Anterior cingulate cortex (tissue), 58 donors: ENCODE measurements around the gene BNIP5.

Experiments
- DNase-seq, 58 donors: peaks; one replicate each; lab custom pipeline; 2025; lab: John Stamatoyannopoulos, UW

BNIP5 gene

DNA sequence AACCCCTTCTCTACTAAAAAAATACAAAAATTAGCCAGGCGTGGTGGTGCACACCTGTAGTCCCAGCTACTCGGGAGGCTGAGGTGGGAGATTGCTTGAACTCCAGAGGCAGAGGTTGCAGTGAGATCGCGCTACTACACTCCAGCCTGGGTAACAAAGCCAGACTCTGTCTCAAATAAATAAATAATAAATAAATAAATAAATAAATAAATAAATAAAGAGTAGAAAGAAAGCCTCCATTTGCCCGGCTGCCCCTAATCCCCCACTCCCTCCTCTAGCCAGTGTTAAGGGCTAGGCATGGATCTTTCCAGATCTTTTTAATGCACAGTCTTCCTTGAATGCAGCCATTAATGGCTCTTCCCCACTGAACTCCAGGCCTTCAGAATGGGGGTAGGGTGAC is 63.6 kb downstream of the BNIP5 start:
- no peak for DNase-seq

DNA sequence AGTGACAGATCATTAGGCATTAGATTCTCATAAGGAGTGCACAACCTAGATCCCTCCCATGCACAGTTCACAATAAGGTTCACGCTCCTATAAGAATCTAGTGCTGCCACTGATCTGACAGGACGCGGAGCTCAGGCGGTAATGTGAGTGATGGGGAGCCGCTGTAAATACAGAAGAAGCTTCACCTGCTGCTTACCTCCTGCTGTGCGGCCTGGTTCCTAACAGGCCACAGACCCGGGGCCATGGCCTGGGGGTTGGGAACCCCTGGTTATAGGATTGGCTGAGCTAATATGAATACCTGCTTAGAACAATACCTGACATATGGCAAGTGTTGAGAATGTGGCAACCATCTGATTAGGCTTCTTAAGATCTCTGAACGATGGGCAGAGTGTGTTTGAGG is 64.5 kb downstream of the BNIP5 start:
- DNase-seq = no peak

DNA sequence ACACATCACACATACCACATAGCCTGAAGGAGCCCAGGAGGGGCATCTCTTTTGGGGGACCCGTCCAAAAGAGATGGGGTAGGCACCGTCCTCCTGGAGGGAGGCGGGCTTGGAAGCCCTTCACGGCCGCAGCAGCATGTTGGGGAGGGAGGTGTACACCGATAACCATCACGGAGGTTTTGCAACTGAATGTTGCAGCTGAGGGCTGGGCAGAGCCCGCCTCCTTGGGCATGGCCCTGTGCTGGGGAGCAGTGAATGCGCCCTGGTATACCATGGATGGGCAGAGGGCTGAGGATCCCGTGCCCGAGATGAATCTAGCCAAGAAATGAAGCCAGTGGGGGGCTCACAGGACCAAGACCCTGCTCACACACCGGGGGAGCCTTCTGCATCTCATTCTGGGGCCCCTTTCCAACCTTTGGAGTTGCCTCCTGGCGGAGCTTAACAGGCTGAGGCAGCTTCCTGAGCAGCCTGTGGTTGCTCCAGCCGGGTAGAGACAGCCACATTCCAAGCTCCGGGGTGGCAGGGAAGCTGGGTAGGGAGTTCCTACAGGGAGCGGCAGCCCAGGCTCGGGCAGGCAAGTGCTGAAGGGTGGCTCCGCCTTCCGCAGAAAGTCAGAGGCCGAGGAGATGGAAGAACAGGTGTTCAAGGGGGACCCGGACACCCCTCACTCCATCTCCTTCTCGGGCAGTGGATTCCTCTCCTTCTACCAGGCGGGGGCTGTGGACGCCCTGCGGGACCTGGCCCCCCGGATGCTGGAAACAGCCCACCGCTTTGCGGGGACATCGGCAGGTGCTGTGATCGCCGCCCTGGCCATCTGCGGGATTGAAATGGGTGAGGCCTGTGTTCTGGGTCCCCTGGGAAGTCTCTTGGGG is 66.6 kb downstream of the BNIP5 start, which contains the start of gene PNPLA1:
TSS of gene PNPLA1 (plus strand) at position 227 of the 872 bp plus-strand sequence. CDS start at position 627, 400 bp downstream.
- DNase-seq = no peak

DNA sequence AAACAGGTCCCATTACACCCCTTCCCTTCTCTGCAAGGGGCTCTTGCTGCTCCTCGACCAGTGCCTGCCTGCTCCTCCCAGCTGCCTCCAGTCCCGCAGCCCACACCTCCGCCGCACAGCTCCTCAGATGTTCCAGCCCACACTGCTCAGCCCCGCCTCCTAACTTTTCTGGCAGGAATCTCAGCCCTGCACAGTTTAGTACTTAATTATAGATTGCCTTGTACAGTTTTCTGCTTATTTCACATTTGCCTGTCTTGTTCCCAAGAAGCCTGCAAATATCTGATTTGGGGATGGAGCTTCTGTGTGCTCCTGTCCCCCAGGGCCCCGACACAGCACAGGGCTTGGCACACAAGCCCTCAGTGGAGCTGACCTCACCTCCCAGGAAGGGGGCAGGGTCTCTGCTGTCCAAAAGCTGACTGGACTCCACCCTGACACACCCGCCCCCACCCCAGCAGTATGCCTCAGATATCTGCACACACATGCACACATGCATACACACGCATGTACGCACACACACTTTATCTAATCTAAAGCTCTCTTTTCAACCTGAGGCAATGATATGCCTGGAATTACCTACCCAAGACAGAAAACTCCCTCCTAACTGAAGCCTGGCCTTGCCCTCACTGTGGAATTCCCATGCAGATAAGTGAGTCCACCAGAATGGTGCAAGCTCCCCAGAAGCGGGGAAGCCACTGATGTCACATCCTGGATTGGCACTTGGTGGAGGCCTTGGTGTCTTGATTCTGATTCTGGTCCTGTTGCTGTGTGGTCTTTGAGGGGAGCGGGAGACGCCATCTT is 68.0 kb downstream of the BNIP5 start:
- peak in 41 of 58 donors; percentile 5 to 80 (median 41) for DNase-seq

DNA sequence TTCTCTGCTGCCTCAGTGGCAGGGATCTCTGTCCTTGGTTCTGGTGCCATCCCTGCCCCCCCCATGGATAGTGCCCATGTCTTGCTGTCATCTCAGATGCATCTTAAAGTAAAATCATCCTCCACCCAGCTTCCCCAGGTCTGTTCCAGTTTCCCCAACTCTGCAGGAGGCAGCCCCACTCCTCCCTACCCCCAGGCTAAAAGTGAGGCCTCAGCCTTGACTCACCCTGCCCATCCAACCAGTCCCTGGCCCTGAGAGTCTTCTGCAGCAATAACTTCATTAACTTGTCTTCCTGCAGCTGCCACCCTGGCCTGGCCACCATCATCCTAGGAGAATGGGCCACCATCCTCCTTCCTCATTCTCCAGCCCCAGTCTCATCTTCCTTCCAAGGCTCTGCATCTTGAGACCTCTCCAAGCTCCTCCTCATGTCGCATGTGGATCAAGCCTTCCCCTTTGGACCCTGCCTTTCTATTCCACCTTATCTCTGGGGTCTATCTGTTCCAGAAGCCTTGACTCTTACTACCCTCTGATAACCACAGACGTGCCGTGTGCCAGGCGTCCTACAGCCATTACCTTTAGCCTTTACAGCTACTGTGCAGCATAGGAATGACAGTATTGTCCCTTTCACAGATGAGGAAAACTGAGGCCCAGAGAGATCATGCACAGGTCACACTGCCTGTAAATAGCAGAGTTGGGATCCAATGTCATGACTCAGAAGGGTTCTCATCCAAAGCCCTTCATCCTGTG is 68.8 kb downstream of the BNIP5 start:
- DNase-seq = no peak

DNA sequence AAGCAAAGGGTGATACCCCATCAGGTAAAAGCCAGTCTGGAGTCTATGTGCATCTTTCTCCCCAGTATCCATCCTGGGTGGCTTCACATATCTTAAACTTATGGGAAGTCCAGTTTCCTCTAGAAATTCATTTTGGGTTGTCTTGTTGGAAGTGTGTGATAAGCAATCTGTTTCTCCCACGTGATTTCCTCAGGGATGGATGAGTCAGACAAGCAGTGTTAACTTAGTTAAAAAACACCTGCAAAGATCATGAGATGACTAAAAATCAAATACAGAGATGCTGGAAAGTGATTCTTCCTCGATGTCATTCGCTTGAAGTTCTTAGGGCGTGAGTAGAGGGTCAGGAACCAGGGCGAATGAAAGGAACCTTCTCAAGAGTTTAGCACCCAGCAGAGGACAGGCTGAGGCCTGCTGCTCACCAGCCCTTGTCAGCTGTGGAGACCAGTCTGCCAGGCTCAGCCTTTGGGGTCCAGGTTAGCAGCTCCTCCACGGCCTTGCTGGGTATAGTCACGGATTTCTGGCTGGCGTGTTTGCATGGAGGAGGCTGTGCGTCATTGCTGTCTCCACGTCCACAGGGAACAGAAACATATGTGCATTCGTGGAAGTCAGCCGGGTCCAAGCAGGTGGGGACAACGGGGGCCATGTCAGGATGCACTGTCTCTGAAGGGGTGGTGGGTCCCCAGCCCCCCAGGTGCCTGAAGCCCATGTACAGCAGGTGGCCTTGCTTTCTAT is 69.6 kb downstream of the BNIP5 start:
- DNase-seq = peak in 4 of 58 donors; percentile 8 to 61 (median 28)
